Measurements from ENCODE around the gene IL16.

Gene IL16

DNA sequence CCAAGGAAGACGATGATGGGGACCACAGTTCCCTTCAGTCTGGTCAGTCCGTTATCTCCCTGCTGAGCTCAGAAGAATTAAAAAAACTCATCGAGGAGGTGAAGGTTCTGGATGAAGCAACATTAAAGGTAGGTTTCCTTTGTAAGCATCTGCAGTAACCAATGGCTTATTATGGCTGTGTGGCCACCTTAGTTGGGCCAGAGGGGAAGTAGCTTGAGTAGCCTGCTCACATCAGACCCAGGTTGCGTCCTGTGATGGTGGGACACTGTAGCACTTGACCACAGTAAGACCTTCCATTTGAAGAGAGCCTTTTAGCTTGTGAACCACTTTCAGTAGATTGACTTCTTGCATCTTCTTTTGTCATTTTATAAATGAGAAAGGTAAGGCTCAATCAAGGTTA is 104.7 kb downstream of the IL16 start:
- TF ChIP-seq, protein P1, sequence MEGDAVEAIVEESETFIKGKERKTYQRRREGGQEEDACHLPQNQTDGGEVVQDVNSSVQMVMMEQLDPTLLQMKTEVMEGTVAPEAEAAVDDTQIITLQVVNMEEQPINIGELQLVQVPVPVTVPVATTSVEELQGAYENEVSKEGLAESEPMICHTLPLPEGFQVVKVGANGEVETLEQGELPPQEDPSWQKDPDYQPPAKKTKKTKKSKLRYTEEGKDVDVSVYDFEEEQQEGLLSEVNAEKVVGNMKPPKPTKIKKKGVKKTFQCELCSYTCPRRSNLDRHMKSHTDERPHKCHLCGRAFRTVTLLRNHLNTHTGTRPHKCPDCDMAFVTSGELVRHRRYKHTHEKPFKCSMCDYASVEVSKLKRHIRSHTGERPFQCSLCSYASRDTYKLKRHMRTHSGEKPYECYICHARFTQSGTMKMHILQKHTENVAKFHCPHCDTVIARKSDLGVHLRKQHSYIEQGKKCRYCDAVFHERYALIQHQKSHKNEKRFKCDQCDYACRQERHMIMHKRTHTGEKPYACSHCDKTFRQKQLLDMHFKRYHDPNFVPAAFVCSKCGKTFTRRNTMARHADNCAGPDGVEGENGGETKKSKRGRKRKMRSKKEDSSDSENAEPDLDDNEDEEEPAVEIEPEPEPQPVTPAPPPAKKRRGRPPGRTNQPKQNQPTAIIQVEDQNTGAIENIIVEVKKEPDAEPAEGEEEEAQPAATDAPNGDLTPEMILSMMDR (IDR thresholded peaks at IDR 0.05; ENCODE audit: low read length, missing control alignments) = no peak
- DNase-seq (ENCODE audit: low read depth) = no peak
- no peak overlapping the region for H3K4me3 ChIP-seq (replicated peaks; ENCODE audit: low read depth, low read length)

DNA sequence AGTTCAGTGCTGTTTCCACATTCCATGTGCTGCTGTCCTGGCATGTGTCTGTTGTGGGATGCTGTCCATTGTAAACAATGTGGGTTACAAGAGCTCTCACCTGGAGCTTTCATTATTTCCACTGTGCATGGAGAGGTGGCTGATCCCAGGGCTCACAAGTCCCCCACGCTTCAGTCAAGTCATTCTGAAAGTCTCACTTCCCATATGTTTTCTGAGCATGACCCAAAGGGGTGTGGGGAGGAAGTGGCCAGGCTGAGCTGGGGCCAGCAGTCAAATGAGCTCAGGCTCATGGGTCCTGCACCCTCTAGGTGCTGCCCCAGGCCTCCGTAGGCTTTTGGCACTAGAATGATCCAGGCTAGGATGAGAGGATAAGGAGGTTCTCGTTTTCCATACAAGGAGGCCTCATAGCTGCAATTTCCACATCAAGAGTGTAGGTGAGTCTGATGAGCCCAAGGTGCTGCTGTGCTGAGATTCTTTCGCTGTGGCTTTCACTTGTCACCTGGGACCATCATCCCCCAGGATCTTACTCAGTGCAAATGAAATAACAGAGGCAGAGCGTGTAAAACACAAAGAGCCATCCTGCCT is 105.2 kb downstream of the IL16 start:
- no peak for DNase-seq (ENCODE audit: low read depth)
- TF ChIP-seq, protein P1 (IDR thresholded peaks at IDR 0.05; ENCODE audit: low read length, missing control alignments) = no peak
- no peak overlapping the region for H3K4me3 ChIP-seq (replicated peaks; ENCODE audit: low read depth, low read length)

DNA sequence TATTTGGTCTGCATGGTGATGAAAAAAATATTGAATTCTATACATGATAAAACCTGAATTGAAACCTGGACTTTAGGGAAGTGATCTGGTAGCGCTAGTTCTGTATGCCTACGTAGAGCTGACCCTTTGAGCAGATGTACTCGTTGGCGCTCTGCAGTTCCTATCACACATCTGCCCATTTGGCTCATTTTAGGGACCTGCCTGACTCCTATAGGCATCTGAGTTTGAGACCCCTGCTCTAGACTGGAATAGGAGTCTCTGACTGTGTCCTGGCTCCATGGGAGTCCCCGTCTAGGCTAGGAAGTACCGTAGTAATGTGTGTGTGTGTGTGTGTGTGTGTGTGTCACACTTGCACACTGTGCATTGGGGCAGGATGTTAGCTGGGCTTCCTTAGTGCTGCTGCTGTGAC is 106.0 kb downstream of the IL16 start:
- no peak overlapping the region for H3K4me3 ChIP-seq (replicated peaks; ENCODE audit: low read depth, low read length)
- TF ChIP-seq, protein P1 (IDR thresholded peaks at IDR 0.05; ENCODE audit: low read length, missing control alignments) = no peak
- DNase-seq (ENCODE audit: low read depth) = no peak

DNA sequence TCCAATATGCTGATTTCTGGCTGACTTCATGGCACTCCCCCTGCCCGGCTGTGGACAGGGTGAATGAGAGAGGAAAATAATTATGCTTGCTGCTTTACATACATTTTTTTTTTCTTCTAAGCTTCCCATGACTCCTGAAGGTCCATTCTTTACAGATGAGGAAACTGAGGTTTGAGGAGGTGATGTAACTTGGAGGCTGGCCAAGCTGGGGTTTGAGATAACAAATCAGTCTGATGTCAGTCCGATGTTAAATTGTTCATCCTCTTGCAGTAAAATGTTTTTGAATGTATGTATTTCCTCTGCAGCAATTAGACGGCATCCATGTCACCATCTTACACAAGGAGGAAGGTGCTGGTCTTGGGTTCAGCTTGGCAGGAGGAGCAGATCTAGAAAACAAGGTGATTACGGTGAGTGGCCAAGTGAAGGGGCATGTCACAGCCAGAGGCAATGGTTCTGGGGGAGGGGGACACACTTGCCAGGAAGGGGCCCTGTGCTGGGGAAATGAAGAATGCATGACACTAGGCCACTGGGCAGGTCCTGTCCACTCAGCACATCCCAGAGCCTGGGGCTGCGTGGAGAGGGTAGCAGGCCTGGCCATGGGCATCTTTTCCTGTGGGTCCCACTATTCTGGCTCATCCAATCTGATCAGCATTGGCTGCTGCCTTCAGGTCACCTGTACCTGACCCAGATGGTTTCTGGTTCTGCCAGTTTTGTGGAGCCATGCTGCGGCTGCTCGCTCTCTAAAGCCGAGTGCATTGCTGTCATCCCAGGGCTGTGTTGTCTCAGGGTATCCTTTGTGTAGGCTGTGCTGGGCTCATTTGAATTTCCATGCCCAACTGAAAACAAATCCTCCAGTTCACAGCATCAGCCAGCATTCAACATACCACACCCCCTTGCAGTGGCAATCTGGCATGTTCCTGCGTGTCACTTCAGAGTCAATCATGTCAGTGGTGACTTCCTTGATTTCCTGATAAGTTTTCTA is 106.9 kb downstream of the IL16 start:
- no peak overlapping the region for H3K4me3 ChIP-seq (replicated peaks; ENCODE audit: low read depth, low read length)
- TF ChIP-seq, protein P1 (IDR thresholded peaks at IDR 0.05; ENCODE audit: low read length, missing control alignments) = no peak
- peak; percentile 37 for DNase-seq (ENCODE audit: low read depth)

DNA sequence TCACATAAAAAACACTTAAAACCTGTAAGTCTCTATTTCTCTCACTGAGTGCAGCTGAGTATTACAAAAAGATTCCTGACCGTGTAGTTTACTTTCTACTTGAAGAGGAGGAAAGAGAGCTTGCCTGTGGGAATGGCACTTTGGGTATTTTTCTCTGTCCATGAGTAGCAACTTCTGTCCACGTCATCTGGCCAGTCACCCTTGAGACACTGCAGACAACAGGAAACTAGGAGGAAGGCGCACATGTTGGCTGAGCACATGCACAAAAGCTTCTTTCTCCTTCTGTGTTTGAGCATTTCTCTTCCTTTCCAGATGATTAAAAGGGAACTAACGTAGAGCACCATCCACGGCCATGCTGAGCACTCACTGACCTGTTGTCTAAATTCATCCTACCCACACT is 107.5 kb downstream of the IL16 start:
- peak; percentile 83 for DNase-seq (ENCODE audit: low read depth)
- H3K4me3 ChIP-seq (replicated peaks; ENCODE audit: low read depth, low read length) = no peak overlapping the region
- TF ChIP-seq, protein P1 (IDR thresholded peaks at IDR 0.05; ENCODE audit: low read length, missing control alignments) = no peak

DNA sequence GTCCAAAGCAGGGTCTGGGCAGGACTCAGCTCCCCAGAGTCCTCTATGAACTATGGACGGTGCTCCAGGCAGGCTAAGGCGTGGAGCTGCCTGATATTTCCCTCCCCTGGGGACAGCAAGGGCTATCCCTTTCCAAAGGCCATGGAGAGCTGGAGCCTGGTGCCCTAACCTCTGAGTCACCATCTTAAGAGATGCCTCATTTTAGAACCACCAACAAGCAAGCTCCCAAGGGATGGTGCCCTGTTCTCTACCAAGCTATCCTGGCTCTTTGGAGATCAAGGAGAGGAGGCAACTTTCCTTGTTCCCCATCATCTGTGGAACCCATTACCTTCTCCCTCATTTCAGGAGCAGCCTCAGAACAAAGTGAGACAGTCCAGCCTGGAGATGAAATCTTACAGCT is 111.6 kb downstream of the IL16 start:
- no peak for DNase-seq (ENCODE audit: low read depth)
- no peak overlapping the region for H3K4me3 ChIP-seq (replicated peaks; ENCODE audit: low read depth, low read length)
- TF ChIP-seq, protein P1 (IDR thresholded peaks at IDR 0.05; ENCODE audit: low read length, missing control alignments) = no peak

All from fibroblast of pulmonary artery (primary cell).